Aorta (tissue), 5 donors: Measurements from ENCODE around the gene XPR1. TPM values are rescaled to one million over a fixed set of nuclear protein-coding genes. Genes with fewer than 3 reads are reported as not detected.

Experiments used
- ATAC-seq: fragments of 200-7000 bp; cut with Tn5 transposase; one replicate; pipeline ENCODE4 v1.9.1; 2022; ENCODE audit warnings: moderate library complexity; ENCODE audit not compliant: low FRiP score
- DNase-seq, 2 donors: peaks; one replicate each; pipeline ENCODE4 v3.0.0-alpha.2; 2020
- H3K27ac ChIP-seq, 2 donors: one replicate each; pipeline ENCODE4 v1.5.1; 2013; ENCODE audit warnings: low read length in 2 of 2, mild to moderate bottlenecking in 2 of 2, moderate library complexity in 2 of 2, control low read depth in 1 of 2, inconsistent platforms in 1 of 2, low read depth in 1 of 2
- H3K27me3 ChIP-seq, 2 donors: one replicate each; pipeline ENCODE4 v1.6.1; 2013; ENCODE audit warnings: control low read depth in 1 of 2, low read length in 1 of 2, mild to moderate bottlenecking in 1 of 2, moderate library complexity in 1 of 2; ENCODE audit not compliant: insufficient read depth in 2 of 2, control insufficient read depth in 1 of 2
- H3K36me3 ChIP-seq, 2 donors: one replicate each; pipeline ENCODE4 v1.6.1; 2013; ENCODE audit warnings: control low read depth in 1 of 2, low read length in 1 of 2, mild to moderate bottlenecking in 1 of 2; ENCODE audit not compliant: insufficient read depth in 2 of 2, control insufficient read depth in 1 of 2
- H3K4me1 ChIP-seq, 2 donors: one replicate each; pipeline ENCODE4 v1.6.1; 2013; ENCODE audit warnings: low read length in 2 of 2, control low read depth in 1 of 2, mild to moderate bottlenecking in 1 of 2, moderate library complexity in 1 of 2; ENCODE audit not compliant: insufficient read depth in 2 of 2, control insufficient read depth in 1 of 2
- H3K4me3 ChIP-seq, 2 donors: one replicate each; pipeline ENCODE4 v1.5.1; 2013; ENCODE audit warnings: low read length in 2 of 2, control low read depth in 1 of 2, mild to moderate bottlenecking in 1 of 2
- H3K9me3 ChIP-seq: one replicate; pipeline ENCODE4 v1.6.1; 2013; ENCODE audit warnings: mild to moderate bottlenecking, low read length; ENCODE audit not compliant: control insufficient read depth
- WGBS, 2 donors: extraction: QIAGEN DNeasy Blood & Tissue Kit; methylation state at CpG; one replicate each; pipeline ENCODE4 v1.1.7; 2013; 5-methylcytosine and 5-hydroxymethylcytosine counted together
- intact Hi-C, 2 donors: fragments of 100-400 bp; cut with DNase I; formaldehyde crosslinking; loops; one replicate each; pipeline versions ENCODE4 v1.14.2 to v1.15.0; 2022
- polyA plus RNA-seq, 2 donors: library from polyadenylated mRNA; stranded (reverse); fragments of 200-250 nt; gene quantifications; one replicate each; pipeline ENCODE4 v1.2.3, GENCODE V29; 2013
- total RNA-seq, 2 donors: library from RNA; stranded (reverse); fragmentation: NEBNext Ultra II Directional; extraction: Animal tissue kit (Norgen Biotek cat#: 25700); gene quantifications; one replicate each; pipeline ENCODE4 v1.2.1, GENCODE V29; 2021
- donor health status: healthy with polysubstance abuse.
- donor health status: Bipolar disorder and iron deficiency.
- donor health status: DM: no; HTN: no; CAD: no.
- donor health status: DM: no; HTN: no; CAD: no.
- donor health status: DM: yes; HTN: yes; CAD: no.

The XPR1 gene
- total and polyA plus RNA-seq, 4 donors, result 4.6 to 55.4 (median 15.6) TPM

DNA sequence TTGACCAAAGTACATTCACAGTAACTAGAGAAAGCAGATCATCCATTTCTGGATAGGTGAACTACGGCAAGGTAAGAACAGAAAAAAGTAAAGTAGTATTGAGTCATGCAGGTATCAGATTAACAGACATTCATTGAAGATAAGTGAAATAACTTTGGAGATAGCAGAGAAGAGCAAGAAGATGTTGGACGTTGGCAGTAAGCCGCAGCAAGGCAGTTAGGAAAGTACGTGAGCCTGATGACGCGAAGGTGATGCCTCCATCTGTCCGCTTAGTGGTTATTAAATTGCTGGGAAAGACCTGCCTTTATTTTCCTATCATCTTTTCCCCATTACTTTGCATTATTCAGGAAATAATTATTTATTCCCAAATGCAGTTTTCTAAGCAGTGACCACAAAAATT, 256.0 kb downstream of the XPR1 start:
- Histone ChIP-seq H3K27me3 (no peaks in the 10 kb centered on the region), H3K27ac (no peak overlapping the region), H3K4me1 (no peaks in the 10 kb centered on the region), H3K4me3 (no peak overlapping the region), H3K9me3 (no peaks in the 10 kb centered on the region), H3K36me3 (peaks cover 0 to 3% of the 10 kb centered on the region in 2 donors)
- ATAC-seq, result no peak
- no peak for DNase-seq
- intact Hi-C loops, result no loop called here
- WGBS, 2 donors, result 95 to 98% methylated on average over 7 of the region's 7 CpGs

DNA sequence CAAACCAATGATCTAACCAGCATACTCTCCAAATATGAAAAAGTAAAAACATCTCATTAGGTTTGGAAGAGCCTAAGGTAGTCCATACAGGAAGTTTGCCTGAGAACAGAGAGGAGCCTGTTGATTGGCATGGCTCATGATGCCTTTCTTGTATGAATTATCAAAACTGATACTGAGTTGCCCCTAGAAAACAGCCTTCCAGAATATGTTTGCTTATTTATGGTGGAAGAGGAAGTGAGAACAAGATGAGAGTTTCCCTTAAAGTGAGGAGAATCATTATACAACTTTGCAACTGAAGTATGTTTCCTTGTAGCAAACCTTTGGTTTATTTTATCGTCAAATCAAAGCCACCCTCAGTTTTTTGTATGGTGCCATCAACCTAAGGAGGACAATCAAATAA, 257.0 kb downstream of the XPR1 start:
- Histone ChIP-seq H3K27ac (no peak overlapping the region), H3K4me3 (no peak overlapping the region), H3K9me3 (no peaks in the 10 kb centered on the region), H3K27me3 (no peaks in the 10 kb centered on the region), H3K36me3 (peaks cover 0 to 3% of the 10 kb centered on the region in 2 donors), H3K4me1 (no peaks in the 10 kb centered on the region)
- ATAC-seq (no peak), DNase-seq (no peak)
- intact Hi-C loops, result no loop called here
- 88 to 100% methylated on average over 1 of the region's 1 CpG for whole genome bisulfite sequencing, 2 donors

DNA sequence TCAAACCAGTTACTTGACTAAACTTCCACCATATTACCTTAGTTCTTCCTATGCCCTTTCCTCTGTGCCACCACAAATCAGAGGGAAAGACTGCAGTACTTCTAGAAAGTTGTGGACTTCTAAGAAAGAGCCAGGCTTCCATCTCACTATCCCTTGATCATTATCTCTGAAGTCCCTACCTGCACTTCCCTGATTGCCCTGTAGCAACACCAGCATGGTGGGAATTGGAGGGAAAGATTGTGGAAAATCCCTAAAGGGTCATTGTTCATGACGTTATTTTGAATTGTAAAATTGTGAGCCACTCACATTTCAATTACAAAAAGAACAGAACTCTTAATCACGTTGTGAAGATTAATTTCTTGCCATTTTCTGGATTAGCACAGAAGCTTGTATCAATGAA, 257.5 kb downstream of the XPR1 start:
- Histone ChIP-seq H3K27ac (no peak overlapping the region), H3K27me3 (no peaks in the 10 kb centered on the region), H3K4me3 (no peak overlapping the region), H3K9me3 (no peaks in the 10 kb centered on the region), H3K4me1 (no peaks in the 10 kb centered on the region), H3K36me3 (peaks cover 0 to 3% of the 10 kb centered on the region in 2 donors)
- no peak for ATAC-seq
- intact Hi-C loops, result no loop called here
- WGBS, 2 donors, result 78 to 88% methylated on average over 2 of the region's 2 CpGs
- no peak for DNase-seq

DNA sequence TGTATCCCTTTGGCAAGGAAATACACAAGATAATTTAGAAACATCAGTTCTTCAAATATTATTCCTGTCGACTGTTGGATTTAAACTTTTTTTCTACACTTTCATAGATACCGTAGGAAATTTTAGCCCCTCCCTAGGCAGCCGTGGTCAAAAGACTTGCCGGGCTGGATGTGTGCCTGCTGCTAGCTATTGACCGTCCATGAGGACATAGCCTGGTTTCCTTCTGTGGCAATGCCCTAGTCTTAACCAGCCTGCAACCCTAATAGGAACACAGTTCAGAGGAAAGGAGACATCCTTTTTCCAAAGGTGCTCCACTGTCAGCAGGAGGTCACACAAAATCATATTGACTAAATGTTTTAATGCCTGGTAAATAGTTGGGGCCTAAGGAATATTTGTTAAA, 260.4 kb downstream of the XPR1 start:
- no peaks in the 10 kb centered on the region for H3K9me3 ChIP-seq
- intact Hi-C loops, result no loop called here
- H3K36me3 ChIP-seq, result no peaks in the 10 kb centered on the region
- WGBS, 2 donors, result 85 to 86% methylated on average over 5 of the region's 5 CpGs
- ATAC-seq, result no peak
- no peaks in the 10 kb centered on the region for H3K27me3 ChIP-seq
- H3K4me1 ChIP-seq, result no peaks in the 10 kb centered on the region
- H3K4me3 ChIP-seq, result no peak overlapping the region
- DNase-seq, result no peak
- no peak overlapping the region for H3K27ac ChIP-seq

DNA sequence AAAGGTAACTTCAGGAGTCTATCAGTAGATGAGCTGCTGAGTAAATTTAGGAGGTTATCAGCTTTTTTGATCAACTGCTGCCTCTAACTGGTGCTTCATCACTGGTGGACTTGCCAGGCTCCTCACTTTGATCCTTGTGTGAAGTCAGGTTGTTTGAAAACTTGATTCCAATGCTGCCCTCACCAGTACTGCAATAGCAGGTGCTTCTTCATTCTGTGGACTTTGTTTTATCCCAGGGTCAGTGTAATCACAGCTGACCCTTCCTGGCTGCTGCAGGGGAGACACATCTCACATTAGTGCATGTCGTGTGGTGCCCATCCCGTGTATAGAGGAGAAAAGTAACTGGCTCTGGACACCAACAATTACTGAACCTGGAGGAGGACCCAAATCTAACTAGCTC, 260.9 kb downstream of the XPR1 start:
- no peak for ATAC-seq
- no peaks in the 10 kb centered on the region for H3K27me3 ChIP-seq
- H3K27ac ChIP-seq, result no peak overlapping the region
- no peaks in the 10 kb centered on the region for H3K4me1 ChIP-seq
- no peak for DNase-seq
- H3K4me3 ChIP-seq, result no peak overlapping the region
- H3K9me3 ChIP-seq, result no peaks in the 10 kb centered on the region
- WGBS, 2 donors, result 92 to 96% methylated on average over 2 of the region's 2 CpGs
- intact Hi-C loops, result no loop called here
- no peaks in the 10 kb centered on the region for H3K36me3 ChIP-seq

DNA sequence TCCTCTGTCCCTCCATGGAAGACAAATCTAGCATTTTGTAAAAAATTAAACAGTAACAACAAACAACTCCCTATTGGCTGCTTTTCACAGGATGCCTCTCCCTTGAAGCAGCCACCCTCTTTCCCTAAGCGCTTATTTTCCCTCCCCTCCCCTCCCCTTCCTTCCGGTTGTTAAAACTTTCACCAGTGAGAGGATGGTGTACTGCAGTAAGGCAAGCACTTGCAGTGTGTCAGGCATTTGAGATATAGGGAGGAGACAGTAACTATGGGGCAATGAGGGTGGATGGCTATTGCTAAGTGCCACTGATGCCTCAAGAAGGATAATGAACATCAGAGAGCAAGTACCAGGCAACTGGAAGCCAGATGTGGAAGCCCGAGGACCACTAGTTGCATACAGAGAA, 261.8 kb downstream of the XPR1 start:
- WGBS, 2 donors, result 79 to 84% methylated on average over 3 of the region's 3 CpGs
- H3K27me3 ChIP-seq, result no peaks in the 10 kb centered on the region
- no peaks in the 10 kb centered on the region for H3K4me1 ChIP-seq
- ATAC-seq, result no peak
- intact Hi-C loops, result no loop called here
- no peaks in the 10 kb centered on the region for H3K36me3 ChIP-seq
- H3K9me3 ChIP-seq, result no peaks in the 10 kb centered on the region
- H3K27ac ChIP-seq, result no peak overlapping the region
- no peak for DNase-seq
- no peak overlapping the region for H3K4me3 ChIP-seq

DNA sequence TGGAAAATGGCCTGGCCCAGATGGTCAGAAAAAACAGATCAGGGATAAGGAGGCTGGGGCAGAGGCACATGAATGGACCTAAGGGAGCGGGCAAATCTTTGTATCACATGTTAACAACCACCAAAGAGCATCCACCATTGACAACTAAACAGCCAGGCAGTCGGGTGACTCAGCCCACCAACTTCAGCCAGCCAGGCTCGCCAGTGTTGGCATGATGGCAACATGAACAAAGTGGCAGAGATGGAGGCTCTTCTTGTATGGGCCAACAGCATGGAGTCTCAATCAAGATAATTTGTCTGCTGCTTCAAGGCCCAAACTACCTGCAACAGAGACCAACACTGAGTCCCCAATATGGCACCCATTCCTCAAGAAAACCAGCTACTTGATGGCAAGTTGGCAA, 264.3 kb downstream of the XPR1 start:
- no peak overlapping the region for H3K4me3 ChIP-seq
- H3K9me3 ChIP-seq, result no peaks in the 10 kb centered on the region
- ATAC-seq, result no peak

DNA sequence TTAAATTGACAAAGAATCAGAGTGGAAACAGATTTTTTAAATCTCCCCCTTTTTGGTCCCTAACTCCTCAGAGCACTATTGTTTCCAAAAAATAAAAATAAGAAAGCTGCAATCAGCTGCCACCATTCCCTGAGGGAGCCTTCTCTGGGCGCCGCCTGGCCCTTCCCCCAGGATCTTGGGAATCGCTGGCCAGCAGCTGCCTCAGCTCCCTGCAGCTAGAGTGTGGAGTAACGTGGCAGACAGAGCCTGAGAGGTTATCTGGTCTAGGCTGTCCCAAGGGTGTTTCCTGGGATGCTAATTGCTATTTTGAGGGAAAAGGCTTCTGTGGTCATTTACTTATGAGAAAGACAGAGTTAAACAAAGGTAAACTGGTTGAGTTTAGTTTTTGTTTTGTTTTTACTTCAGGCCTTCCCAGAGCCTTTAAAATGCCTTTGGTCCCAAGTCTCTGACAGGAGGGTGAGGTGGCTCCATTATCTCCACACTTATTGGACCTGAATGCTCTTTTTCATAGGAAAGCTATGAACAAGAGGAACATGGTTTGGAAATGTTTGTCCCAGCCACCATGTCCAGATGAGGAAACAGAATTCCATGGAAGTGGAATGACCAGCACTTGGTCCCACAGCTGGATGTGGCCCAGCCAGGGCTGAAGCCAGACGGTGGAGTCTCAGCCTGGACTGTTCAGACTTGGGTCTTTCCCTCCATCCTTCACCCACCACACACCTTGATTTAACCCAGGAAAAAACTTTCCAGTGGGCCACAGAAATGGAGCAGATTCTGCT, 266.8 kb downstream of the XPR1 start:
- Histone ChIP-seq H3K27ac (no peak overlapping the region), H3K27me3 (no peaks in the 10 kb centered on the region), H3K9me3 (no peaks in the 10 kb centered on the region), H3K4me3 (no peak overlapping the region), H3K4me1 (no peaks in the 10 kb centered on the region), H3K36me3 (no peaks in the 10 kb centered on the region)
- intact Hi-C loops, result no loop called here
- ATAC-seq, result no peak
- DNase-seq, result no peak
- 34 to 38% methylated on average over 5 of the region's 5 CpGs for WGBS, 2 donors

More for the DNA sequence above, 264.3 kb downstream of the XPR1 start:
- Histone ChIP-seq H3K4me1 (no peaks in the 10 kb centered on the region), H3K36me3 (no peaks in the 10 kb centered on the region), H3K27ac (no peak overlapping the region), H3K27me3 (no peaks in the 10 kb centered on the region)
- DNase-seq, result no peak
- WGBS, 2 donors, result 94% methylated on average over 3 of the region's 3 CpGs
- intact Hi-C loops, result no loop called here

DNA sequence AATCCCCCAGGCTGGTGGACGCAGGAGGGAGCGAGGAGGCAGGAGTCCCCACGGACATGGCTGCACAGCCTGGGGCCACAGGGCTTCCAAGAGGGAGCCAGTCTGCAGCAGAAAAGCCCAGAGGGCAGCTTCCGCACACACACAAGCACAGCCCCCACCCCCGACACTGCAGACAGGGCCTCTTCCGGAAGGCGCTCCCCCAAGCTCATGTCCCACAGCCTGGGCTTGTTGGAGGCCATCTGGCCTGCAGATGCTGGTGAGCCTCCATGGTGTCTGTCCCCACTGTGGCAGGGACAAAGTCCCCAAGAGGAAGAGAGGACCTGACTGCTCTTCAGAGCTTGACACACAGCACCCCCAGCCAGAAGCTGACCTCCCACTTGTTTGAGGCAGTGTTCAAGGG, 267.4 kb downstream of the XPR1 start:
- no peaks in the 10 kb centered on the region for H3K9me3 ChIP-seq
- no peaks in the 10 kb centered on the region for H3K27me3 ChIP-seq
- intact Hi-C loops, result no loop called here
- no peak overlapping the region for H3K4me3 ChIP-seq
- no peaks in the 10 kb centered on the region for H3K36me3 ChIP-seq
- 90 to 98% methylated on average over 7 of the region's 7 CpGs for WGBS, 2 donors
- ATAC-seq (no peak), DNase-seq (no peak)
- no peaks in the 10 kb centered on the region for H3K4me1 ChIP-seq
- no peak overlapping the region for H3K27ac ChIP-seq
